ENCODE data around the gene PDCD6IP. TPM values are rescaled to one million over a fixed set of nuclear protein-coding genes. Genes with fewer than 3 reads are reported as not detected.

Gene PDCD6IP
- total RNA-seq, 4 donors from 2014 or later, result 105 to 424 (median 167) TPM

- no peak for DNase-seq
- H3K4me3 ChIP-seq (replicated peaks in 1 of 3), result no peak overlapping the region
- no peaks in the 10 kb centered on the region for H3K4me1 ChIP-seq
- intact Hi-C loops (cut with DNase I), result no loop called here
- H3K27ac ChIP-seq, result no peak overlapping the region
- H3K27me3 ChIP-seq, result no peaks in the 10 kb centered on the region
- no peaks in the 10 kb centered on the region for H3K9me3 ChIP-seq
- WGBS, 2 donors, result 88 to 91% methylated on average over 1 of the region's 1 CpG
- TF ChIP-seq POLR2A (IDR thresholded peaks at IDR 0.05) (no peak), CTCF (IDR thresholded peaks at IDR 0.05) (no peak)
- H3K36me3 ChIP-seq, result no peaks in the 10 kb centered on the region
These were observed 76.4 kb downstream of the PDCD6IP start for GRCh38 chr3:33874815-33875214.

GRCh38 chr3:33875680-33876079 lies 77.2 kb downstream of the PDCD6IP start:
- intact Hi-C loops (cut with DNase I), result no loop called here

GRCh38 chr3:33877187-33877586 lies 78.8 kb downstream of the PDCD6IP start:
- Histone ChIP-seq H3K4me3 (replicated peaks in 1 of 3) (no peak overlapping the region), H3K27ac (no peak overlapping the region), H3K4me1 (no peaks in the 10 kb centered on the region), H3K27me3 (no peaks in the 10 kb centered on the region), H3K9me3 (no peaks in the 10 kb centered on the region), H3K36me3 (no peaks in the 10 kb centered on the region)
- TF ChIP-seq CTCF (IDR thresholded peaks at IDR 0.05) (no peak), POLR2A (IDR thresholded peaks at IDR 0.05) (no peak)
- intact Hi-C loops (cut with DNase I), result no loop called here
- WGBS, 2 donors, result 83 to 84% methylated on average over 3 of the region's 3 CpGs
- DNase-seq, result no peak

More at GRCh38 chr3:33875680-33876079, 77.2 kb downstream of the PDCD6IP start:
- TF ChIP-seq CTCF (IDR thresholded peaks at IDR 0.05), result no peak
- TF ChIP-seq POLR2A (IDR thresholded peaks at IDR 0.05), result no peak
- Histone ChIP-seq H3K9me3 (no peaks in the 10 kb centered on the region), H3K27me3 (no peaks in the 10 kb centered on the region), H3K27ac (no peak overlapping the region), H3K4me3 (replicated peaks in 1 of 3) (no peak overlapping the region), H3K4me1 (no peaks in the 10 kb centered on the region), H3K36me3 (no peaks in the 10 kb centered on the region)
- no peak for DNase-seq

GRCh38 chr3:33879540-33879939 lies 81.1 kb downstream of the PDCD6IP start:
- Histone ChIP-seq H3K4me3 (replicated peaks in 1 of 3) (no peak overlapping the region), H3K4me1 (peaks cover 0 to 4% of the 10 kb centered on the region in 2 donors), H3K36me3 (no peaks in the 10 kb centered on the region), H3K9me3 (no peaks in the 10 kb centered on the region), H3K27me3 (no peaks in the 10 kb centered on the region), H3K27ac (no peak overlapping the region)
- DNase-seq, result no peak
- intact Hi-C loops (cut with DNase I), result no loop called here
- WGBS, 2 donors, result 30 to 36% methylated on average over 2 of the region's 2 CpGs
- TF ChIP-seq CTCF (IDR thresholded peaks at IDR 0.05), result no peak

GRCh38 chr3:33881156-33882064 lies 83.0 kb downstream of the PDCD6IP start:
- no peak overlapping the region for H3K4me3 ChIP-seq (replicated peaks in 1 of 3)
- no peak for DNase-seq
- H3K4me1 ChIP-seq, result peaks cover 0 to 4% of the 10 kb centered on the region in 2 donors
- 82 to 91% methylated on average over 13 to 14 of the region's 14 CpGs for WGBS, 2 donors
- H3K27me3 ChIP-seq, result no peaks in the 10 kb centered on the region
- no peaks in the 10 kb centered on the region for H3K36me3 ChIP-seq
- H3K27ac ChIP-seq, result no peak overlapping the region
- intact Hi-C loops (cut with DNase I), result loop anchor here (10.0 kb wide), 1 partner anchor 803 kb away; no protein-coding TSS in a partner anchor
- TF ChIP-seq POLR2A (IDR thresholded peaks at IDR 0.05), result no peak
- TF ChIP-seq CTCF (IDR thresholded peaks at IDR 0.05), result no peak
- no peaks in the 10 kb centered on the region for H3K9me3 ChIP-seq
